GM18508 (cell line): Measurements from ENCODE around the gene MSL1.

Source experiments
- ATAC-seq: cut with Tn5 transposase; IDR thresholded peaks from one replicate; pipeline ENCODE4 v1.9.1; 2021; ENCODE audit warnings: moderate number of reproducible peaks; ENCODE audit not compliant: insufficient read depth, unreplicated experiment

Gene MSL1

DNA sequence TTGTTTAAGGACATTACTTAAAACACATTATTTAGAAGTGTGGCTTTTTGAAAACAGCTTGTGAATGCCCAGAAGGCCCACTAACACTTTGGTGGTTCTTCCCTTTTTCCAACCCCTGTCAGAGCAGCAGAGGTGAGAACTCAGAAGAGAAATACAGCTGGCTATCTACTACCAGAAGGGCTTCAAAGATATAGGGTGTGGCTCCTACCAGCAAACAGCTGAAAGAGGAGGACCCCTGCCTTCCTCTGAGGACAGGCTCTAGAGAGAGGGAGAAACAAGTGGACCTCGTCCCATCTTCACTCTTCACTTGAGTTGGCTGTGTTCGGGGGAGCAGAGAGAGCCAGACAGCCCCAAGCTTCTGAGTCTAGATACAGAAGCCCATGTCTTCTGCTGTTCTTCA, 48.6 kb downstream of the MSL1 start:
- no peak for ATAC-seq

DNA sequence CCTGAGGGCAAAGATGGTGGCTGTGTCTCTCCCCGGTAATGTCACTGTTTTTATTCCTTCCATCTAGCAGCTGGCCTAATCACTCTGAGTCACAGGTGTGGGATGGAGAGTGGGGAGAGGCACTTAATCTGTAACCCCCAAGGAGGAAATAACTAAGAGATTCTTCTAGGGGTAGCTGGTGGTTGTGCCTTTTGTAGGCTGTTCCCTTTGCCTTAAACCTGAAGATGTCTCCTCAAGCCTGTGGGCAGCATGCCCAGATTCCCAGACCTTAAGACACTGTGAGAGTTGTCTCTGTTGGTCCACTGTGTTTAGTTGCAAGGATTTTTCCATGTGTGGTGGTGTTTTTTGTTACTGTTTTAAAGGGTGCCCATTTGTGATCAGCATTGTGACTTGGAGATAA, 50.0 kb downstream of the MSL1 start:
- no peak for ATAC-seq

DNA sequence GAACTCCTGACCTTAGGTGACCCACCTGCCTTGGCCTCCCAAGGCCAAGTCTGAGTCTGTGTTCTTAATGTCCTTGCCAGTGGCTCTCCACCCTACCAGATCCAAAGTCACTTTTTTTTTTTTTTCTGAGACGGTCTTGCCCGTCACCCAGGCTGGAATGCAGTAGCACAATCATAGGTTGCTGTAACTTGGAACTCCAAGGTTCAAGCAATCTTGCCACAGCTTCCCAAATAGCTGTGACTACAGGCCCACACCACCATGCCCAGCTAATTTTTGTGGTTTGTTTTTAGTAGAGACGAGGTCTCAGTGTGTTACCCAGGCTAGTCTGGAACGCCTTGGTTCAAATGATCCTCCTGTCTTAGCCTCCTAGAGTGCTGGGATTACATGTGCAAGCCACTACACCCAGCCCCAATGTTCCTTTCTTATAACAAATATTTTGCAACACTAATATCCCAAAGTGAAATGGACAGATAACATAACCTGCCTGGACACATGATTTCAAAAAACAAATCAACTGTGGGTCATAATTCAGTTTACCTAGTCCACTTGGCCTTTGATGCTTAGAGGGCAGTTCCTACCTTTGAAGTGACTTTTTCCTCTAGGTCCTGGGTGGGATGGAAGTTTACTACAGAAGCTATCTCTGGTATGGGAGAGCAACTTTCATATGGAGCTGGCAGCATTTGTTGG, 51.5 kb downstream of the MSL1 start:
- no peak for ATAC-seq

DNA sequence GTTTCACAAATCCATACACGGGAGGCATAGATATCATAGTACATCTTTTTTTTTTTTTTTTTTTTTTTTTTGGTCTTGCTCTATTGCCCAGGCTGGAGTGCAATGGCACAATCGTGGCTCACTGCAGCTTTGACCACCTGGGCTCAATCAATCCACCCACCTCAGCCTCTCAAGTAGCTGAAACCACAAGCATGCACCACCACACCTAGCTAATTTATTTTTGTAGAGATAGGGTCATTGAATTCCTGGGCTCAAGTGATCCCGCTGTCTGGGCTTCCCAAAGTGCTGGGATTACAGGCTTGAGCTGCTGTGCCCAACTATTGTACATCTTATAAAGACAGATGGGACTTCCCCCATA, 52.0 kb downstream of the MSL1 start:
- ATAC-seq: no peak

DNA sequence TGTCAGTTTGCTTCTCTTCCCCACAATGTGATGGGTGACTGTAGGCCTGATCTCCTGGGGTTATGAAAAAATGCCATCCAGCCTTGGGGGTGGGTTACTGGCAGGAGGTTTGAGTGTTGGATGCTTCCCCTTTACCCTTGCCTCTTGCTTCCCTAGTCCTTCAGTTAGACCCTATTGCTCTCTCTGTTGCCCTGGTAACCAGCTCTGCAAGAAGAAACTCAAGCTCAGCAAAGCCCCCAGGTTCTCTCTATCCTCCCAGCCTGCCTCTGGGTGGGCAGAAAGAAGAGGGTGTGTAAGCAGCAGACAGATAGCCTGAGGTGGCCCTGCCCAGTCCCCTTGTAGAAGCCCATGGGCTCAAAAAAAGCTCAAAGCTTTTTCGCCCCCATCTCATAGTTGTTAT, 52.7 kb downstream of the MSL1 start:
- no peak for ATAC-seq

DNA sequence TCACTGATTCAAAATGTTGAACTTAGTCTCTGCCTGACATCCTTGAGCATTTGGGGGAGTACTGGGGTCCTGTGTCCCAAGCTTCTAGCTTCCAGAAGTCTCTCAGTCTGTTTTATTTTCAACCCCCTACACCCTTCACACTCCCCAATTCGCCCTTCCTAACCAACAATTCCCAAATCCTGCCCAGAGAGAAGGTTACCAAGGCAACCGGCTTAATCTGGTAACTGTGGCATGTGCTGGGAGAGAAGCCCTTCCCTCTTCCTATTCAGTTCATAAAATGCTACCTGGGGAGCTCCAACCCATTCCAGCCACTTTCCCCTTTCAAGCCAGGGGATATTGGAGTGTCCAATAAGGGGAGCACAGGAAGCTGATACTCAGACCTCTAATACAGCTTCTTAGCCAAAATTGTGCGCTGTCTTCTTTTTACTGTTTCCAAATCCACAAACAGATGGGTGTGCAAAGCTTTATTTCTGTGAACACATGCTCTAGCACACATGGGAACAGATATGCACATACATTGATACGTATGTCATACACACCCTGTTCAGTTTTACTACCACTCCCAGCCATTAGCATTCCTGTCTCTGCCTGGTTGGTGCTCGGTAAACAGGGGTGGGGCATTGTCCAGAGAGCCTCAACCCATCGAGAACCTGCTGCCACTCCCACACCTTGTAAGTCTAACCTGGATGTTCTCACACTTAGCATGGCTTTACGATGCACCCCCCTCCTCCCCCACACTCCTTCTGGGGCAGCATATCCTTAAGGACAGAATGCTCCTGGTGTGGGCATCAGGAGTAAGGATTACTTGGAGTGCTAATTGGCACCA, 54.4 kb downstream of the MSL1 start:
- ATAC-seq: no peak

DNA sequence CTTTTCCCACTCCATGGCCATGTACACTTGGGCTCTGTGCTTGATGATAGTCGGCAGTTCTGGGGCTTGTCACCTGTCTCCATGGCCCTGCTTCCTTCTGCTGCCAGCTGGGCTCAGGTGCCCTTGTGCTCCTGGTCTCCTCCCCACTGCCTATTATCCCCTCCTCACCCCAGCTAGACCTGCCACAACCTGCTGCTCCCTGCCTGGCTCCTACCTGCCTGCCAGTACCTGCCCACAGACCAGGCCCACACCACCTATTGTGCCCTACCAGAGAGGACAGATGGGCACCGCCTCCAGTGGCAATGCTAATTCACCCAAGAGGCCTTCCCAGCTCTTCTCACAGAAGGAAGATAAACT, 55.0 kb downstream of the MSL1 start:
- ATAC-seq: no peak

DNA sequence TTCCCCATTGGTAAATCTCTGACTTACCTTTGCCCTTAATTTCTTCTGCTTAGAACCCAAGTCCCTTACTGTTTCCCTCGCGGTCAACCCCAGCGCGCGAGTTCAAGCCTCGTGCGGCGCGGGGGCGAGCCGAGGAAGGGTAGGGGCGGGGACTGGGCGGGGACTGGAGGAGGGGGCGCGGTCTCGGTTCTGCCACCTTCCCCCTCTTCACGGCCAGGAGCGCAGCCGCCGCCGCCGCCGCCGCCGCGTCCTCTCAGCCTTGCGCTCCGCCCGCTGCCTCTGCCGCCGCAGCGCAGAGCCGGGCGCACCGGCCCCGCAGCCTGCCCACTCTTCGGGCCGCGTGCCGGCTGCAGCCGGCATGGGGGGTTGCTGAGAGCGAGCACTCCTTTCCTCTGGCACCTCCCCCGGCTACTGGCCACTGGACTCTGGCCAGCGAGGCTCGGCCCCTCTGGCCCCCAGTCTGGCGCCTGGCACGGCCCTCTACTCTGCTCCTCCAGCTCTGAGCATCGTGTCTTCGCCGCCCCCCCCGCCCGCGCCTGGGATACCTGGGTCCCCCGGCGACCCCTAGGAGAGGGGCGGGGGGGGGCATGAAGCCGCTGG, 55.6 kb downstream of the MSL1 start, which contains the start of gene RAPGEFL1:
TSS of gene RAPGEFL1 (plus strand) at position 196 of the 600 bp plus-strand sequence. CDS start at position 588, 392 bp downstream.
- ATAC-seq: no peak

DNA sequence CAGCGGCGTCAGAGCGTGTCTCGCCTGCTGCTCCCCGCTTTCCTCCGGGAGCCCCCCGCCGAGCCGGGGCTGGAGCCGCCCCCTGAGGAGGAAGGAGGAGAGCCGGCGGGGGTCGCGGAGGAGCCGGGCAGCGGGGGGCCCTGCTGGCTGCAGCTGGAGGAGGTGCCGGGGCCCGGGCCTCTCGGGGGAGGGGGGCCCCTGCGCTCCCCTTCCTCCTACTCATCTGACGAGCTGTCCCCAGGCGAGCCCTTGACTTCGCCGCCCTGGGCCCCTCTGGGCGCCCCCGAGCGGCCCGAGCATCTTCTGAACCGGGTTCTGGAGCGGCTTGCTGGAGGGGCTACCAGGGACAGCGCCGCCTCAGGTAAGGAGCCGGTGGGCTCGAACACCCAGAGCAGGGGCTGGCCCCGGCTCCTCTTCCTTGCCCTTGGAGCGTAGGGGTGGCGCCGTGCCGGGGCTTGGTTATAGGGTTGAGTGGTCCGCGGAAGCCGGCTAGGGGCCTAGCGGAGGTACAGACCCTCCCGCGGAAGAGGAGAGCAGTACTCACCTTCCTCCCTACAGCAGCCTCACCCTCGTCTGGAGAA, 56.3 kb downstream of the MSL1 start:
- ATAC-seq: no peak

DNA sequence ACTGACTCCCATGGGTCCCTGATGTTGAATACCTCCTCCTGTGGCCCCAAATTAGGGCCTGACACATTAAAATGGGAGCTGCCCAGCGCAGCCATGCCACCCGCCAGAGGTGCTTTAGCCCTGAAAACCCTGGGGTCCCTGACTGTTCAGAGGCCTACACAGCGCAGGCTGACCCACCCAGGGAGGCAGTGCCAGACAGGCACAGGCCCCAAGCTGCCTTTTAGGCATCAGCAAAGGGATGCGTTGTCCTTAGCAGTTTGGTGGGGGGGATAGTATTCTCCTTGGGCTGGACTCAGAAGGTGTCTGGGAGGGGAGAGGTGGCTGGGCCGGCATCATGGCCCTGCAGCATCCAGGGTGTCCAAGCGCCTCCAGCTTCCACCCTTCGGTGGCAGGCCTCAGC, 56.9 kb downstream of the MSL1 start:
- no peak for ATAC-seq

DNA sequence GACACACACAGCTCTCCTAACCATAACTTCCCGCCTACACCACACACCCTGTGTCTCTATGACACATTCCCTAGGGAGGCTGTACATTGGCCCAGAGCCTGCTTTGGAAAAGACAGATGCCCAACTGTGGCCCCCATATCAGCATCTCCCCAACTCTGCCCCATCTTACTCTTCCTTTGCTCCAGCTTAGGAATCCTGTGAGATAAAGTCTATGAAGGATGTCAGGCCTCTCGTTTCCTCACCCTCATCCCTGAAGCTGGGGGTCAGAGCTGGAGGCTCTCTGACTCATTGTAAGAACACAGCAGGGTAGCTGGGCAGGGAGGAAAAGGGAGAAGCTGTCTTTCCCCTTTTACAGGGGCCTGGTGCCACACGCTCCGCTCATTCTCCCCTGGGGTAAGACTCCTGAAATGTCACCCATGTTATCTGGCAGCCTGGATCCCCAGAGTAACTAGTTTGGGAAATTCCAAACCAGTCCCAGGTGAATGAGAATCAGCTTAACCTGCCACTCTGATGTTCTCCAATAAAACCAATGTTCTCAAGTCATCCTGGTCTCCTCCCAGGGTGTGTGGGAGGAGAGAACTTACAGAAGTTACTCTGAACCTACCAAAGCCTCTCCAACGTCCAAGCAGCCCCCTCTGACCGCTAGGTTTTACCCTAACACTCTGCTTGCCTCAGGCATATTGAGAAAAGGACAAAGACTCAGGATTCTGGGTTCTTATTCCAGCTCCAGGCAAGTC, 58.3 kb downstream of the MSL1 start:
- no peak for ATAC-seq

DNA sequence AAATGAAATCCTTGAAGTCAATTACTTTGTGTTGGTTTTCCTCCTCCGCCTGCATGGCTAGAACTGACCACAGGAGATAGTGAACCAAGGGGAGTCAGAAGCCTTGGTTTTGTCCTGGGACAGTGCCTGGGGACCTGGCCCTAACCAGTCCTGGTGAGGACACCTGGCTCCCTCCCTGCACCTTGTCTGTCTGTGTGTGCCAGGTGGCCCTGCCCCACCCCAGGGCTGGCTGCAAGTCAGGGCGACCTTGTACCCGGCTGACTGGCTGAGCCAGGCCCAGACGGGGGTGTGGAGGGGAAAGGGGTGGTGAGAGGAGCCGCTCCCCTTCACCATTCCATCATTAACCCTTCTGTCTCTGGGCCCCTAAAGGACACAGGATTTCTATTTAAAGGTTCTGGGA, 58.9 kb downstream of the MSL1 start:
- no peak for ATAC-seq

DNA sequence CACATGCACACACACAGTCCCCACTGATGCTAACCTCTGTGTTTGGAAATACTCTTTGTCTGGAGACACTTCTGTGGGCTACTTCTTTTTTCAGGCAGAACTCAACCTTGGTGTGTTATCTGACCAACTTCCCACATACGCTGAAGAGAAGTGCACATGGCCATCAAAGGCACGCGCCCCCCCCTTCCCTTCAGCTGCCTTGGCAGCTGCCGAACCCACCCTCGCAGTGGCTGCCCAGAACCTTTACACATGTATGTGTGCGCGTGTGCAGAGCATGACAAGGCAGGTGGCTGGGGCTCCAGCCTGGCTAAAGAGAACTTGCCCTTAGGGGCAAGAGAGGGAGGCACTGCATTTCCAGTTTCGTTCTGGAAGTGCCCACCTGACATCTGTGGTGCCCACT, 59.4 kb downstream of the MSL1 start:
- no peak for ATAC-seq

DNA sequence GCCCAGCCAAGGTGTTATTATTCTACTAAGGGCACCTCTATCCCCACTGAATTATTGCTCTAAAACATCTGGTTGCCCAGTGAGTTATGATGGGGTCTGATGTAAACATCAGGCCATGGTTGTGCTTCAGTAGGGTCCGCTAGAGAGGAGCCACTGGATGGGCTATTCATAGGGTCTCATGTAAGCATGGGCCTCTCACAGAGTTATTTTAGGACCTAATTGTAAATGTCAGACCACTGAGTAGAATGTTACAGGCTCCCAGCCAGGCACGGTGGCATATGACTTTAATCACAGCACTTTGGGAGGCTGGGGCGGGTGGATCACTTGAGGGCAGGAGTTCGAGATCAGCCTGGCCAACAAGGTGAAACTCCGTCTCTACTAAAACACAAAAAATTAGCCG, 60.8 kb downstream of the MSL1 start:
- ATAC-seq: no peak
